Keratinocyte (primary cell): ENCODE measurements around the gene ADGRG4. TPM values are rescaled to one million over a fixed set of nuclear protein-coding genes. Genes with fewer than 3 reads are reported as not detected.

Source experiments
- DNase-seq: peaks from one replicate; pipeline ENCODE4 v3.0.0-alpha.2; 2011; ENCODE audit warnings: low read depth, missing footprints, low spot score
- FAIRE-seq: peaks from 2 replicates; lab custom pipeline; 2011; peaks lifted over from hg19 to GRCh38; lab: Jason Lieb, UNC
- H2AFZ ChIP-seq: 2 replicates; pipeline ENCODE4 v1.6.0; 2012; ENCODE audit warnings: low read length, control low read depth, inconsistent platforms; ENCODE audit not compliant: control insufficient read depth
- H3K27ac ChIP-seq: 2 replicates; pipeline ENCODE4 v1.5.1; 2011; ENCODE audit warnings: low read length; ENCODE audit not compliant: control insufficient read depth, insufficient read depth
- H3K27me3 ChIP-seq: 3 replicates; pipeline ENCODE4 v1.6.0; 2011; ENCODE audit warnings: low read length; ENCODE audit not compliant: control insufficient read depth, insufficient read depth; ENCODE audit errors: extremely low read depth
- H3K36me3 ChIP-seq, 2 experiments: 2 replicates in 1 of 2; 3 replicates in 1 of 2; pipeline ENCODE4 v1.5.1; 2011; ENCODE audit warnings: low read length in 2 of 2, mild to moderate bottlenecking in 1 of 2; ENCODE audit not compliant: control insufficient read depth in 2 of 2, insufficient read depth in 2 of 2; ENCODE audit errors: extremely low read depth in 1 of 2
- H3K4me1 ChIP-seq: 3 replicates; pipeline ENCODE4 v1.5.1; 2011; ENCODE audit warnings: low read length; ENCODE audit not compliant: control insufficient read depth, insufficient read depth; ENCODE audit errors: extremely low read depth
- H3K4me2 ChIP-seq: 3 replicates; pipeline ENCODE4 v1.6.0; 2011; ENCODE audit warnings: low read depth, low read length; ENCODE audit not compliant: control insufficient read depth, insufficient read depth; ENCODE audit errors: extremely low read depth
- H3K4me3 ChIP-seq, 3 experiments: fragments of 200-600 bp in 1 of 3; sonication (generic) in 1 of 3; 2 replicates in 2 of 3; 3 replicates in 1 of 3; pipeline ENCODE4 v1.5.1; 2011 to 2016; ENCODE audit warnings: low read length in 3 of 3, mild to moderate bottlenecking in 3 of 3, control low read depth in 2 of 3, inconsistent platforms in 1 of 3, low read depth in 1 of 3, mixed read lengths in 1 of 3, mixed run types in 1 of 3, moderate library complexity in 1 of 3; ENCODE audit not compliant: control insufficient read depth in 2 of 3, insufficient read depth in 2 of 3; ENCODE audit errors: extremely low read depth in 1 of 3
- H3K79me2 ChIP-seq: 2 replicates; pipeline ENCODE4 v1.6.0; 2012; ENCODE audit warnings: low read length; ENCODE audit not compliant: control insufficient read depth, insufficient read depth
- H3K9ac ChIP-seq: 3 replicates; pipeline ENCODE4 v1.6.0; 2011; ENCODE audit warnings: low read length; ENCODE audit not compliant: control insufficient read depth, insufficient read depth; ENCODE audit errors: extremely low read depth
- H3K9me1 ChIP-seq: 3 replicates; pipeline ENCODE4 v1.6.0; 2011; ENCODE audit warnings: low read length; ENCODE audit not compliant: control insufficient read depth, insufficient read depth; ENCODE audit errors: extremely low read depth
- H3K9me3 ChIP-seq: 2 replicates; pipeline ENCODE4 v1.5.1; 2012; ENCODE audit warnings: low read depth, low read length; ENCODE audit not compliant: control insufficient read depth
- H4K20me1 ChIP-seq: 3 replicates; pipeline ENCODE4 v1.6.0; 2011; ENCODE audit warnings: low read length; ENCODE audit not compliant: control insufficient read depth, insufficient read depth; ENCODE audit errors: extremely low read depth
- EZH2 ChIP-seq: IDR thresholded peaks from one replicate; pipeline ENCODE4 v1.6.1; 2012; ENCODE audit warnings: inconsistent platforms, mild to moderate bottlenecking, low read length, moderate library complexity
- dilution Hi-C: fragments of 300-500 bp; cut with MboI; formaldehyde crosslinking; loops from one replicate; pipeline ENCODE4 v1.7.0; 2020; ENCODE audit warnings: low sequenced_read_pairs; ENCODE audit not compliant: extremely low pct_ligation_motif_present
- polyA plus RNA-seq, 5 experiments: library from polyadenylated mRNA; depleted of rRNA in 3 of 5; stranded (reverse) in 3 of 5; stranded (forward) in 1 of 5; unstranded in 1 of 5; fragments of >200 nt; gene quantifications; 1 replicate in 1 of 5; 2 replicates in 3 of 5; 3 replicates in 1 of 5; pipeline versions ENCODE4 v1.2.1 to v1.2.3, GENCODE V29; 2011 to 2012; ENCODE audit warnings: missing spikeins in 2 of 5, low read depth in 1 of 5, low replicate concordance in 1 of 5
- TF ChIP-seq, protein P1 (sequence below), 3 experiments: IDR thresholded peaks in 1 of 3; conservative IDR thresholded peaks in 1 of 3; optimal IDR thresholded peaks in 1 of 3; 2 replicates in 2 of 3; 3 replicates in 1 of 3; pipeline versions ENCODE3 to v1.5.1; 2011; ENCODE audit warnings: low read length in 3 of 3, mild to moderate bottlenecking in 3 of 3, moderate library complexity in 2 of 3, control low read depth in 1 of 3, inconsistent platforms in 1 of 3; ENCODE audit not compliant: insufficient read depth in 2 of 3; ENCODE audit errors: extremely low read depth in 1 of 3

The ADGRG4 gene
- polyA plus RNA-seq, 1 donor (not counting 4 experiments of a cell fraction or from before 2014, with no cell fraction given) = not detected

DNA sequence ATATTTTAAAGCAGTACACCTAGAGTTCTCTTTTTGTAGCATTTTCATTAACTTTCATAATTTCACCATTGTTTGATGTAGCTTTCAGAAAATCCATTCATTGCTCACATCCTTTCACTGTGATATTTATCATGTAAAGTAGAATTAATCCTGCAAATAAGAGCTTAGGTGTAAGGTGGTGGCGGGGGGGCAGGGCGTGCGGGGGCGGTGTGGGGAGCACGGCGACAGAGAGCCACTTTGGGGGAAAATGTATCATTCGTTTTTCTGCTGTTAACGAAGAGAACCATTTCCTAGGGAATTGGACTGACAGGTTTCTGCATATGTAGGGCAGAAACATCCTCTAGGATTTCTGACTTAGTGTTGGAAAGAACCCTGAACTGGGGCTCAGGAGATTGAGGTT is 104.4 kb downstream of the ADGRG4 start:
- Histone ChIP-seq H3K4me3 (no peak overlapping the region), H3K27ac (no peak overlapping the region), H3K9ac (no peak overlapping the region), H3K4me2 (no peak overlapping the region), H3K36me3 (no peaks in the 10 kb centered on the region), H3K9me3 (no peaks in the 10 kb centered on the region), H2AFZ (no peak overlapping the region), H3K27me3 (peaks cover 4% of the 10 kb centered on the region), H3K4me1 (no peaks in the 10 kb centered on the region), H3K9me1 (no peaks in the 10 kb centered on the region), H3K79me2 (no peaks in the 10 kb centered on the region), H4K20me1 (no peaks in the 10 kb centered on the region)
- dilution Hi-C loops = no loop called here
- no peak for TF ChIP-seq EZH2
- TF ChIP-seq, protein P1, sequence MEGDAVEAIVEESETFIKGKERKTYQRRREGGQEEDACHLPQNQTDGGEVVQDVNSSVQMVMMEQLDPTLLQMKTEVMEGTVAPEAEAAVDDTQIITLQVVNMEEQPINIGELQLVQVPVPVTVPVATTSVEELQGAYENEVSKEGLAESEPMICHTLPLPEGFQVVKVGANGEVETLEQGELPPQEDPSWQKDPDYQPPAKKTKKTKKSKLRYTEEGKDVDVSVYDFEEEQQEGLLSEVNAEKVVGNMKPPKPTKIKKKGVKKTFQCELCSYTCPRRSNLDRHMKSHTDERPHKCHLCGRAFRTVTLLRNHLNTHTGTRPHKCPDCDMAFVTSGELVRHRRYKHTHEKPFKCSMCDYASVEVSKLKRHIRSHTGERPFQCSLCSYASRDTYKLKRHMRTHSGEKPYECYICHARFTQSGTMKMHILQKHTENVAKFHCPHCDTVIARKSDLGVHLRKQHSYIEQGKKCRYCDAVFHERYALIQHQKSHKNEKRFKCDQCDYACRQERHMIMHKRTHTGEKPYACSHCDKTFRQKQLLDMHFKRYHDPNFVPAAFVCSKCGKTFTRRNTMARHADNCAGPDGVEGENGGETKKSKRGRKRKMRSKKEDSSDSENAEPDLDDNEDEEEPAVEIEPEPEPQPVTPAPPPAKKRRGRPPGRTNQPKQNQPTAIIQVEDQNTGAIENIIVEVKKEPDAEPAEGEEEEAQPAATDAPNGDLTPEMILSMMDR (optimal IDR thresholded peaks at IDR 0.05 in 1 of 3, IDR thresholded peaks at IDR 0.05 in 1 of 3, conservative IDR thresholded peaks at IDR 0.05 in 1 of 3; ENCODE audit: extremely low read depth in 1 of 3, insufficient read depth in 2 of 3, low read length in 3 of 3) = no peak
- FAIRE-seq (no peak), DNase-seq (no peak)

- TF ChIP-seq EZH2 = no peak
- TF ChIP-seq, protein P1 (optimal IDR thresholded peaks at IDR 0.05 in 1 of 3, IDR thresholded peaks at IDR 0.05 in 1 of 3, conservative IDR thresholded peaks at IDR 0.05 in 1 of 3; ENCODE audit: extremely low read depth in 1 of 3, insufficient read depth in 2 of 3, low read length in 3 of 3) = no peak
- Histone ChIP-seq H3K27ac (no peak overlapping the region), H3K27me3 (no peaks in the 10 kb centered on the region), H3K9ac (no peak overlapping the region), H3K36me3 (no peaks in the 10 kb centered on the region), H3K4me2 (no peak overlapping the region), H3K4me3 (no peak overlapping the region), H4K20me1 (no peaks in the 10 kb centered on the region), H3K9me1 (no peaks in the 10 kb centered on the region), H2AFZ (no peak overlapping the region), H3K9me3 (no peaks in the 10 kb centered on the region), H3K4me1 (no peaks in the 10 kb centered on the region), H3K79me2 (no peaks in the 10 kb centered on the region)
- dilution Hi-C loops = no loop called here
- no peak for DNase-seq
- no peak for FAIRE-seq
Observed at GRCh38 chrX:136417806-136418205, 117.0 kb downstream of the ADGRG4 start.
